Immature natural killer cell (primary cell): ENCODE results near the gene PLIN4. TPM values are rescaled to one million over a fixed set of nuclear protein-coding genes. Genes with fewer than 3 reads are reported as not detected.

Source experiments
- DNase-seq, 3 donors: peaks; one replicate each; pipeline ENCODE4 v3.0.0; 2022; ENCODE audit warnings: mixed read lengths in 1 of 3
- H3K27ac Mint-ChIP-seq, 6 donors: one replicate each; pipeline ENCODE4 v1.8.0; 2020; ENCODE audit warnings: mixed read lengths in 6 of 6, mild to moderate bottlenecking in 5 of 6, inconsistent platforms in 4 of 6, moderate library complexity in 3 of 6
- H3K27me3 Mint-ChIP-seq, 3 donors: one replicate each; pipeline ENCODE4 v1.8.0; 2020 to 2021; ENCODE audit warnings: low read depth in 3 of 3, mild to moderate bottlenecking in 3 of 3, mixed read lengths in 3 of 3, moderate library complexity in 3 of 3, inconsistent platforms in 1 of 3
- H3K36me3 Mint-ChIP-seq, 3 donors: one replicate each; pipeline ENCODE4 v1.8.0; 2020; ENCODE audit warnings: mixed read lengths in 3 of 3, inconsistent platforms in 2 of 3, mild to moderate bottlenecking in 2 of 3
- H3K4me1 Mint-ChIP-seq, 2 donors: one replicate each; pipeline ENCODE4 v1.8.0; 2020; ENCODE audit warnings: inconsistent platforms in 2 of 2, mild to moderate bottlenecking in 2 of 2, mixed read lengths in 2 of 2, moderate library complexity in 1 of 2
- H3K4me3 Mint-ChIP-seq, 5 donors: one replicate each; pipeline ENCODE4 v1.8.0; 2020; ENCODE audit warnings: mild to moderate bottlenecking in 5 of 5, mixed read lengths in 5 of 5, inconsistent platforms in 3 of 5, moderate library complexity in 3 of 5
- H3K9me3 Mint-ChIP-seq, 6 donors: one replicate each; pipeline ENCODE4 v1.8.0; 2020; ENCODE audit warnings: mild to moderate bottlenecking in 6 of 6, mixed read lengths in 6 of 6, inconsistent platforms in 4 of 6, moderate library complexity in 3 of 6
- polyA plus RNA-seq, 3 donors: library from polyadenylated mRNA; unstranded; fragments of 300-500 nt; fragmentation: Illumina TruSeq; gene quantifications; one replicate each; pipeline ENCODE4 v1.2.3, GENCODE V29; 2021

The PLIN4 gene
- polyA plus RNA-seq, 3 donors from 2014 or later = 0.03 to 0.20 TPM; not detected in 1

DNA sequence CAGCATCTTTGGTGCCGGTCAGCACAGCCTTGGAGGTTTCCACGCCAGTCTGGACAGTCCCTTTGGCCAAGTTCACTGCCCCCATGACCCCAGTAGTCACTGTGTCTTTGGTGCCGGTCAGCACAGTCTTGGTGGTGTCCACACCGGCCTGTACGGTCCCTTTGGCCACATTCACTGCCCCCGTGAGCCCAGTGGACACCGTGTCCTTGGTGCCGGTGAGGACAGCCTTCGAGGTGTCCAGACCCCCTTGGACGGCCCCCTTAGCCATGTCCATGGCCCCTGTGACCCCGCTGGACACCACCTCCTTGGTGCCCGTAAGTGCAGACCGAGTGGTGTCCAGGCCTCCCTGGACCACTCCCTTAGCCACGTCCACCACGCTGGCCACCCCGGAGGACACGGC is 5.0 kb downstream of the PLIN4 start:
- H3K4me3 Mint-ChIP-seq = no peak overlapping the region
- H3K4me1 Mint-ChIP-seq = no peaks in the 10 kb centered on the region
- no peaks in the 10 kb centered on the region for H3K9me3 Mint-ChIP-seq
- H3K36me3 Mint-ChIP-seq = no peaks in the 10 kb centered on the region
- H3K27ac Mint-ChIP-seq = no peak overlapping the region
- no peaks in the 10 kb centered on the region for H3K27me3 Mint-ChIP-seq
- DNase-seq = no peak

DNA sequence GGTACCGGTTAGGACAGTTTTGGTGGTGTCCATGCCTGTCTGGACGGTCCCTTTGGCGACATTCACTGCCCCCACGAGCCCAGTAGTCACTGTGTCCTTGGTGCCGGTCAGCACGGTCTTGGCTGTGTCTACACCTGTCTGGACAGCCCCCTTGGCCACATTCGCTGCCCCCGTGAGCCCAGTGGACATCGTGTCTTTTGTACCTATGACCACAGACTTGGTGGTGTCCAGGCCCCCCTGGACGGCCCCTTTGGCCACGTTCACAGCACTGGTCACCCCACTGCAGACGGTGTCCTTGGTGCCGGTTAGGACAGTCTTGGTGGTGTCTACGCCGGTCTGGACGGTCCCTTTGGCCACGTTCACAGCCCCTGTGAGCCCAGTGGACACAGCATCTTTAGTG is 6.2 kb downstream of the PLIN4 start:
- Mint-ChIP-seq H3K27me3 (peaks cover 0 to 2% (median 0%) of the 10 kb centered on the region in 3 donors), H3K4me1 (no peaks in the 10 kb centered on the region), H3K36me3 (no peaks in the 10 kb centered on the region), H3K4me3 (no peak overlapping the region), H3K27ac (no peak overlapping the region), H3K9me3 (no peaks in the 10 kb centered on the region)
- DNase-seq = no peak

- H3K9me3 Mint-ChIP-seq = no peaks in the 10 kb centered on the region
- H3K4me1 Mint-ChIP-seq = no peaks in the 10 kb centered on the region
Observed at GRCh38 chr19:4511300-4512054, 6.8 kb downstream of the PLIN4 start.

DNA sequence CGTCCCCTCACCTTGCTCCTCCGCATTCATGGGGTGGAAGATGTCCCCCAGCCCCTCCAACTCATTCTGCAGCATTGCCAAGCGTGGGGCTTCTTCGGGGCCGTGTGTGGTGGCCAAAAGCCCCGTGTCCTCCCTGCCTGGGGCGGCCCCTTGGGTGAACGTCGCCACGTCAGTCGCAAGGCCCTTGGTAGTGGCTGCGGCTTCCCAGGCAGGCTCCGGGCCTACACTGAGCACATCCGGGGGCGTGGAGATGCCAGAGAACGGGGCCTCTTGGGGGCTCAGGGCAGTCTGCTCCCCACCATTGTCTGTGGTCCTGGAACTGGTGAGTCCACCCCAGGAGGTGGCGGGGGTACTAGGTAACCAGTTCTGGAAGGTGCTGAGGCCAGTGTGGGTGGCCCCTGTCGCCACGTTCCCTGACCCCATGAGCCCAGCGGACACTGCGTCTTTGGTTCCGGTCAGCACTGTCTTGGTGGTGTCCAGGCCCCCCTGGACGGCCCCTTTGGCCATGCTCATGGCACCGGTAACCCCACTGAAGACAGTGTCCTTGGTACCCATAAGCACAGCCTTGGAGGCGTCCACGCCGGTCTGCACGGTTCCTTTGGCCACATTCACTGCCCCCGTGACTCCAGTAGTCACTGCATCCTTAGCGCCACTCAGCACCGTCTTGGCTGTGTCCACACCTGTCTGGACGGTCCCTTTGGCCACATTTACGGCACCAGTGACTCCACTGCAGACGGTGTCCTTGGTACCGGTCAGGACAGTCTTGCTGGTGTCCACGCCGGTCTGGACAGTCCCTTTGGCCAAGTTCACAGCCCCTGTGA is 7.6 kb downstream of the PLIN4 start:
- peaks cover 0 to 4% (median 4%) of the 10 kb centered on the region in 3 donors for H3K36me3 Mint-ChIP-seq
- no peaks in the 10 kb centered on the region for H3K9me3 Mint-ChIP-seq
- no peak overlapping the region for H3K4me3 Mint-ChIP-seq
- no peak for DNase-seq
- H3K27ac Mint-ChIP-seq = no peak overlapping the region
- H3K4me1 Mint-ChIP-seq = no peaks in the 10 kb centered on the region
- peaks cover 0 to 3% (median 2%) of the 10 kb centered on the region in 3 donors for H3K27me3 Mint-ChIP-seq

More at GRCh38 chr19:4511300-4512054, 6.8 kb downstream of the PLIN4 start:
- DNase-seq = no peak
- Mint-ChIP-seq H3K4me3 (no peak overlapping the region), H3K27me3 (peaks cover 0 to 2% (median 0%) of the 10 kb centered on the region in 3 donors), H3K36me3 (no peaks in the 10 kb centered on the region), H3K27ac (no peak overlapping the region)

- H3K27me3 Mint-ChIP-seq = peaks cover 0 to 3% (median 2%) of the 10 kb centered on the region in 3 donors
- no peak overlapping the region for H3K27ac Mint-ChIP-seq
Observed at GRCh38 chr19:4508698-4509097, 9.6 kb downstream of the PLIN4 start.

DNA sequence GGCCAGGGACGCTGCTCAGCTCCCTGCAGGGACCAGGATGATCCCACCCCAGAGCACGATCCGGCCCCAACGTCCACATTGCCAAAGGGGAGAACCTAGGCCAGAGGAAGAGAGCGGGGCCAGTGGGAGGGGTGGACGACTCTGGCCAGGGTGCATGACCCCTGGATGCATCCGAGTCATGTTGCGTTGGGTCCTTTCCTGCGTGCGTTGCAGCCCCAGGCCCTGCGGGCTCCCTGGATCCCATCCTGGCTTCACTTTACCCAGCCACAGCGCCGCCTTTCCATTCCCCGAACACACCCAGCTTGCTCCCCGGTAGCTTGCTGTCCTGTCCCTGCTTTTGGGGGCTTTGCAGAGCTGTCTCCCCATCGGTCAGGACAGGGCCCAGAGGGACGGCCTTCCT is 10.5 kb downstream of the PLIN4 start:
- H3K36me3 Mint-ChIP-seq = peaks cover 0 to 4% (median 4%) of the 10 kb centered on the region in 3 donors
- no peak overlapping the region for H3K27ac Mint-ChIP-seq
- DNase-seq = no peak
- H3K27me3 Mint-ChIP-seq = peaks cover 0 to 3% (median 2%) of the 10 kb centered on the region in 3 donors
- no peaks in the 10 kb centered on the region for H3K4me1 Mint-ChIP-seq
- H3K4me3 Mint-ChIP-seq = no peak overlapping the region
- H3K9me3 Mint-ChIP-seq = no peaks in the 10 kb centered on the region

More at GRCh38 chr19:4508698-4509097, 9.6 kb downstream of the PLIN4 start:
- no peaks in the 10 kb centered on the region for H3K9me3 Mint-ChIP-seq
- H3K4me3 Mint-ChIP-seq = no peak overlapping the region
- no peaks in the 10 kb centered on the region for H3K4me1 Mint-ChIP-seq
- DNase-seq = no peak
- H3K36me3 Mint-ChIP-seq = peaks cover 0 to 4% (median 4%) of the 10 kb centered on the region in 3 donors

DNA sequence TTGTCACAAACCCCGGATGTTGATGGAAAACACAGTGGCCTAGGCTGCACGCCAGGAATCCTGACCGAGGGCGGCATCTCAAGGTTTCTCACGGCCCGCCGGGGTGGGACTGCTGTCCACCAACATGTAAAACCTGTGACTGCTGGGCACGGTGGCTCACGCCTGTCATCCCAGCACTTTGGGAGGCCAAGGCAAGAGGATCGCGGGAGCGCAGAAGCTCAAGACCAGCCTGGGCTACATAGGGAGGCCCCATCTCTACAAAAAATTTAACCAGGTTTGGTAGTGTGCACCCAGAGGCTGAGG is 11.2 kb downstream of the PLIN4 start:
- peaks cover 0 to 4% (median 4%) of the 10 kb centered on the region in 3 donors for H3K36me3 Mint-ChIP-seq
- no peaks in the 10 kb centered on the region for H3K9me3 Mint-ChIP-seq
- no peak overlapping the region for H3K27ac Mint-ChIP-seq
- peaks cover 0 to 3% (median 2%) of the 10 kb centered on the region in 3 donors for H3K27me3 Mint-ChIP-seq
- no peak for DNase-seq
- no peak overlapping the region for H3K4me3 Mint-ChIP-seq
- H3K4me1 Mint-ChIP-seq = no peaks in the 10 kb centered on the region

DNA sequence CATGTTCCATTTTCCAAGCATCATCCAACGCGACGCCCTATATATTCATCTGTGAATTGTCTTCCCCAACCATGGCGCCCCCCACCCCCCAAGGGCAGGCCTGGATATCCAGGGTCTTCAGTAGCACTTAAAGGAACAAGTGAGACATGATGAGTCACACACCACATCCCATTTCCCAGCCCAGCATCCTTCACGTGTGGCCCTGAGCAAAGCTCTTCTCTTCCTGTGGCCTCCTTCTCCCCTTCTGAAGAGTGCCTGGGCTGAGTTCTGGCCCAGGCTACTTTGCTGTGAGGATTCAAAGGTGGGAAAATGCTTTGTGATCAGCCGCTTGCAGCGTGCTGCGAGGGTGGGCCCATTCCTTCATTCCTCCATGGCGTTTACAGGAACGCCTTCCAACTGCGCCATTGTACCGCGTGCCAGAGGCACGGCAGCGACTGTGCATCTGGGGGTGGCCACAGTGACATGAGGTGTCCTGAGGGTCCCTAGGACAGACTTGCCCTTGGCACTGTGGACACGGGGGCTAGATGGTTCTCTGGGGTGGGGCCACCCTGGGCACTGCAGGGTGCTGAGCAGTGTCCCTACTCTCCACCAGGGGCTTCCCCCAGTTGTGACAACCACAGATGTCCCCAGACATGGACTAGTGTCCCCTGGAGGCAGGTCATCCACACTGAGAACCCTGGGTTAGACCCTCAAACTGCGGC is 11.7 kb downstream of the PLIN4 start:
- no peak for DNase-seq
- Mint-ChIP-seq H3K9me3 (no peaks in the 10 kb centered on the region), H3K4me1 (no peaks in the 10 kb centered on the region), H3K27me3 (peaks cover 0 to 3% (median 2%) of the 10 kb centered on the region in 3 donors), H3K27ac (peak overlapping the region in 1 of 6 donors; percentile 77), H3K36me3 (peaks cover 0 to 4% (median 4%) of the 10 kb centered on the region in 3 donors), H3K4me3 (no peak overlapping the region)

DNA sequence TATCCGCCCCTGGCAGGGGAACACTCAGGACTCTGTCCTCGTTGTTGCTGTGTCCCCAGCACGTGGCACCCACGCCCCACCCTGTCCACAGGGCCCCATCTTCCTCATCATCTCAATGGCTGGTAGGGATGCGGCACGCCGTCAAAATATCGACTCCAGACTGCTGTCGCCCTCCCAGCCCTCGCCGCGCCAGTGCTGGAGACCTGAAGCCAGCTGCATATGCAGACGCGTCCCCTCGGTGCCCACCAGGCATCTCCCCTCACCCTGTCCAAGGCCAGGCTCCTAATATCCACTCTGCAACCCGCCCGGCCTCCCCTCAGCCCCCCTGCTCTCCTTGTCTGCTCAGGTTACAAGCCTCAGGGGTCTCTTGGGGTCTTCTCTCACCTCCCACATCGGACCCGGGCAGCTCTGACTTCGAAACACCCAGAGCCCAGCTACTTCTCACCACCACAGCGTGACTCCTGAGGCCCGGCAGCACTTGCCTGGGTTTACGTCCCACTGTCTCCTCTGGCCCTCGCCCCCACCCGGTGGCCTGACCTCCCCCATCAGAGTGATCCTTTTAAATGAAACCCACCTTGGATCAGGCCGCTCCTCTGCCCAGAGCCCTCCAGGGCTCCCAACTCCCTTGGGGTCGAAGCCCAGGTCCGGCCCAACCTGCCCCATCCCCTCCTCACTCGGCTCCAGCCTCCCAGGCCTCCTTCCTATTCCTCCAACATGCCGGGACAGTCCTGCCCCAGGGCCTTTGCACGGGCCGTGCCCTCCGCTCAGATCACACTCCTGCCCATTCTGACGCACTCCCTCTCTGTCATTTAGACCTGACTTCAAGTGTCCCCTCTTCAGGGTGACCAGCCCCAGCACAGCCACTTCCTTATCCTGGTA is 12.5 kb downstream of the PLIN4 start:
- Mint-ChIP-seq H3K27ac (peak overlapping the region in 2 of 6 donors; percentile 32 to 77), H3K4me3 (no peak overlapping the region), H3K4me1 (no peaks in the 10 kb centered on the region), H3K36me3 (peaks cover 0 to 4% (median 4%) of the 10 kb centered on the region in 3 donors), H3K9me3 (no peaks in the 10 kb centered on the region), H3K27me3 (peaks cover 0 to 3% (median 2%) of the 10 kb centered on the region in 3 donors)
- DNase-seq = no peak

DNA sequence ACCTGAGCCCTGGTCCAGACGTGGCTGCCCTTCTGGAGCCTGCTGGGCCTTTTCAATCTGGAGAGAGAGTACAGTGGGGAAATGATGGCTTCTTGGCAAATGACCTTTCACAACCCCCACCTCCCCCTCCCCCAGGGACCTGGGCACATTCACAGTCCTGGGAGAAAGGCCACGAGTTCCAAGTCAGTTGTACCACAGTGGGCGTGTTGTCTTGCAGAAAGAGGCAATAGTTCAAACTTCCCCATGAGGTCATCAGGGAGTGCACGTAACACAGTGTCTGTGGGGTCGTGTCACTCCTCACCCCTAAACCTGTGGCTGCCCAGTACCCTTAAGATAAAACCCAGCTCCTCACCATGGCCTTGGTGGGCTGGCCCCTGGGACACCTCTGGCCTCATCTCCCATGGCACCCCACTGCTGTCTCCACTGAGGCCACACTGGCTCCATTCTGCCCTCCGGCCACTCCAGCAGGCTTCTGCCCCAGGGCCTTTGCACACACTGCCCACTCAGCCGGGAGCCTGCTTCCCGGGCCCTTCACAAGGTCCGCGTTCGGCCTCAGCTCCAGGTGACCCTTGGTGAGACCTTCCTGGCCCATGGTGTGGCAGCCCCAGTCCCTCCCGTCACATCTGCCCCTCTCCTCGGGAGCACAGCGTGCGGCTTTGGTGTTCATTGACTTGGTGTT is 13.3 kb downstream of the PLIN4 start:
- no peaks in the 10 kb centered on the region for H3K9me3 Mint-ChIP-seq
- no peaks in the 10 kb centered on the region for H3K4me1 Mint-ChIP-seq
- H3K36me3 Mint-ChIP-seq = peaks cover 0 to 4% (median 4%) of the 10 kb centered on the region in 3 donors
- H3K4me3 Mint-ChIP-seq = no peak overlapping the region
- no peak for DNase-seq
- H3K27me3 Mint-ChIP-seq = peaks cover 0 to 3% (median 2%) of the 10 kb centered on the region in 3 donors
- no peak overlapping the region for H3K27ac Mint-ChIP-seq

DNA sequence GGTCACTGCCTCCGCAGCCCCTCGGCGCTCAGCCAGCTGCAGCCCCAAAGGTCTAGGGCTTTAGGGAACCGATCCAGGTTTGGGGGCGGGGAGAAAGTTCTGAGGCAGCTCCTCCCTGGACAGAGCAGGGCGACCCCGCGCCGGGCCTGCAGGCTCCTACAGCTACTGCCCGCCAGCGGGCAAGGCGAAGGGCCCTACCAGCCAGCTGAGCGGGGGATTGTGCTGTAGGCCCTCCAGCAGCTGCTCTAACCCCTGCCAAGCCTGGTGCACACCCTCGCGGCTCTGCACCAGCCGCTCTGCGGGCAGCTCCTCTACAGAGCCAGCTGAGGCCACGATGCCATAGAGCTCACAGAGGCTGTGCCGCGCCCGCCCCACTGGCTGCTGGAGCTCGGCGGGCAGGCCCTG is 14.0 kb downstream of the PLIN4 start:
- peaks cover 0 to 3% (median 2%) of the 10 kb centered on the region in 3 donors for H3K27me3 Mint-ChIP-seq
- H3K4me3 Mint-ChIP-seq = no peak overlapping the region
- H3K36me3 Mint-ChIP-seq = peaks cover 0 to 4% (median 4%) of the 10 kb centered on the region in 3 donors
- no peak overlapping the region for H3K27ac Mint-ChIP-seq
- no peak for DNase-seq
- no peaks in the 10 kb centered on the region for H3K9me3 Mint-ChIP-seq
- H3K4me1 Mint-ChIP-seq = no peaks in the 10 kb centered on the region

DNA sequence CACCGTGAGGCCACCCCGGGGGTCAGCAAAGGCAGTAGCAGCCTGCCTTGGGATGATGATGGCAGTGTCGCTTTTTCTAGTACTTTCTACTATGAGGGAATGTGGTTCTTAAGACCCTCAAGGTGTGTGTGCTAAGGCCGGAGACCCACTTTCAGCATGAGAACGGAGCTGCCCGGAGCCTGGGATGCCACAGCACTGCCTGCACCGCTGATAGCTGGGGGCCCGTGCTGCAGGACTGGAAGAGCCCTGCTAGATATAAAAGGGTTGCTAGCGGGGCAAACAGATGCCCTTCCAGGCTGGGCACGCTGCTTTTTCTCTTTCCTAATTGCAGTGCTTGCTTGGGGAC is 14.5 kb downstream of the PLIN4 start:
- Mint-ChIP-seq H3K4me3 (no peak overlapping the region), H3K4me1 (no peaks in the 10 kb centered on the region)

More for the DNA sequence above, 14.5 kb downstream of the PLIN4 start:
- peaks cover 0 to 3% (median 2%) of the 10 kb centered on the region in 3 donors for H3K27me3 Mint-ChIP-seq
- no peaks in the 10 kb centered on the region for H3K9me3 Mint-ChIP-seq
- peaks cover 0 to 4% (median 4%) of the 10 kb centered on the region in 3 donors for H3K36me3 Mint-ChIP-seq
- H3K27ac Mint-ChIP-seq = no peak overlapping the region
- DNase-seq = no peak
